ENCODE data around the gene PPP1R10.

- TF ChIP-seq, protein P1, sequence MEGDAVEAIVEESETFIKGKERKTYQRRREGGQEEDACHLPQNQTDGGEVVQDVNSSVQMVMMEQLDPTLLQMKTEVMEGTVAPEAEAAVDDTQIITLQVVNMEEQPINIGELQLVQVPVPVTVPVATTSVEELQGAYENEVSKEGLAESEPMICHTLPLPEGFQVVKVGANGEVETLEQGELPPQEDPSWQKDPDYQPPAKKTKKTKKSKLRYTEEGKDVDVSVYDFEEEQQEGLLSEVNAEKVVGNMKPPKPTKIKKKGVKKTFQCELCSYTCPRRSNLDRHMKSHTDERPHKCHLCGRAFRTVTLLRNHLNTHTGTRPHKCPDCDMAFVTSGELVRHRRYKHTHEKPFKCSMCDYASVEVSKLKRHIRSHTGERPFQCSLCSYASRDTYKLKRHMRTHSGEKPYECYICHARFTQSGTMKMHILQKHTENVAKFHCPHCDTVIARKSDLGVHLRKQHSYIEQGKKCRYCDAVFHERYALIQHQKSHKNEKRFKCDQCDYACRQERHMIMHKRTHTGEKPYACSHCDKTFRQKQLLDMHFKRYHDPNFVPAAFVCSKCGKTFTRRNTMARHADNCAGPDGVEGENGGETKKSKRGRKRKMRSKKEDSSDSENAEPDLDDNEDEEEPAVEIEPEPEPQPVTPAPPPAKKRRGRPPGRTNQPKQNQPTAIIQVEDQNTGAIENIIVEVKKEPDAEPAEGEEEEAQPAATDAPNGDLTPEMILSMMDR (IDR thresholded peaks at IDR 0.05), result no peak
- TF ChIP-seq POLR2A (IDR thresholded peaks at IDR 0.05), result no peak
Observed at GRCh38 chr6:30601436-30601814, 15.6 kb downstream of the PPP1R10 start.

Measured in breast epithelium (tissue), 3 donors.